H9 (cell line): Measurements from ENCODE around the gene SLBP. TPM values are rescaled to one million over a fixed set of nuclear protein-coding genes. Genes with fewer than 3 reads are reported as not detected.
A peak's percentile ranks its signal among the peaks of the same experiment; 100 is the strongest.

ENCODE experiments used
- DNase-seq: peaks from one replicate; pipeline ENCODE4 v3.0.0-alpha.2; 2017
- H2AFZ ChIP-seq: one replicate; pipeline ENCODE4 v1.6.1; 2013; ENCODE audit warnings: mild to moderate bottlenecking, low read length, control low read depth, moderate library complexity
- H2AK5ac ChIP-seq: 2 replicates; pipeline ENCODE4 v1.6.1; 2013; ENCODE audit warnings: low read length, control low read depth, mixed read lengths; ENCODE audit not compliant: insufficient read length
- H2BK120ac ChIP-seq: one replicate; pipeline ENCODE4 v1.6.1; 2013; ENCODE audit warnings: low read depth, mild to moderate bottlenecking, low read length, control low read depth, inconsistent platforms; ENCODE audit not compliant: poor library complexity, severe bottlenecking
- H2BK12ac ChIP-seq: 2 replicates; pipeline ENCODE4 v1.6.1; 2013; ENCODE audit warnings: low read length, control low read depth, mixed read lengths, low read depth; ENCODE audit not compliant: insufficient read length
- H2BK15ac ChIP-seq: 2 replicates; pipeline ENCODE4 v1.6.1; 2013; ENCODE audit warnings: low read depth, low read length, control low read depth
- H2BK20ac ChIP-seq: one replicate; pipeline ENCODE4 v1.6.1; 2013; ENCODE audit warnings: low read depth, mild to moderate bottlenecking, low read length, control low read depth, inconsistent platforms; ENCODE audit not compliant: poor library complexity, severe bottlenecking
- H2BK5ac ChIP-seq: 2 replicates; pipeline ENCODE4 v1.6.1; 2013; ENCODE audit warnings: low read length, control low read depth, mixed read lengths; ENCODE audit not compliant: insufficient read length
- H3K14ac ChIP-seq: 2 replicates; pipeline ENCODE4 v1.6.1; 2013; ENCODE audit warnings: low read length, control low read depth; ENCODE audit not compliant: insufficient read depth
- H3K18ac ChIP-seq: 2 replicates; pipeline ENCODE4 v1.6.1; 2013; ENCODE audit warnings: low read depth, mild to moderate bottlenecking, mixed read lengths, low read length, control low read depth; ENCODE audit not compliant: insufficient read length
- H3K23ac ChIP-seq: 2 replicates; pipeline ENCODE4 v1.6.1; 2013; ENCODE audit warnings: low read length, control low read depth, mixed read lengths, low read depth; ENCODE audit not compliant: insufficient read length
- H3K23me2 ChIP-seq: 2 replicates; pipeline ENCODE4 v1.6.1; 2013; ENCODE audit warnings: low read depth, mild to moderate bottlenecking, mixed read lengths, low read length, control low read depth; ENCODE audit not compliant: insufficient read length, poor library complexity, severe bottlenecking
- H3K27ac ChIP-seq: 2 replicates; pipeline ENCODE4 v1.5.1; 2013; ENCODE audit warnings: low read length, control low read depth, mixed read lengths, low read depth; ENCODE audit not compliant: insufficient read length
- H3K27me3 ChIP-seq: 2 replicates; pipeline ENCODE4 v1.6.1; 2013; ENCODE audit warnings: low read length, control low read depth, inconsistent platforms; ENCODE audit not compliant: insufficient read depth
- H3K4ac ChIP-seq: 2 replicates; pipeline ENCODE4 v1.6.1; 2013; ENCODE audit warnings: low read depth, mild to moderate bottlenecking, control low read depth, inconsistent platforms, low read length, moderate library complexity
- H3K4me1 ChIP-seq: 2 replicates; pipeline ENCODE4 v1.6.1; 2013; ENCODE audit warnings: low read length, control low read depth, inconsistent platforms; ENCODE audit not compliant: insufficient read depth
- H3K4me2 ChIP-seq: 2 replicates; pipeline ENCODE4 v1.6.1; 2013; ENCODE audit warnings: low read length, control low read depth, mixed read lengths; ENCODE audit not compliant: insufficient read length, insufficient read depth
- H3K56ac ChIP-seq: 2 replicates; pipeline ENCODE4 v1.6.1; 2013; ENCODE audit warnings: low read depth, mild to moderate bottlenecking, mixed read lengths, low read length, control low read depth; ENCODE audit not compliant: insufficient read length
- H3K79me1 ChIP-seq: 2 replicates; pipeline ENCODE4 v1.6.1; 2013; ENCODE audit warnings: low read depth, mild to moderate bottlenecking, moderate library complexity, low read length, control low read depth, inconsistent platforms; ENCODE audit not compliant: insufficient read depth, poor library complexity, severe bottlenecking
- H3K79me2 ChIP-seq: 2 replicates; pipeline ENCODE4 v1.6.1; 2013; ENCODE audit warnings: low read length, control low read depth, inconsistent platforms; ENCODE audit not compliant: insufficient read depth
- H3K9ac ChIP-seq: 2 replicates; pipeline ENCODE4 v1.6.1; 2013; ENCODE audit warnings: low read length, control low read depth, mixed read lengths; ENCODE audit not compliant: insufficient read length; ENCODE audit errors: extremely low read depth
- H3K9me3 ChIP-seq: one replicate; pipeline ENCODE4 v1.6.1; 2013; ENCODE audit warnings: low read depth, low read length, inconsistent platforms; ENCODE audit not compliant: control insufficient read depth
- H3T11ph ChIP-seq: one replicate; pipeline ENCODE4 v1.6.1; 2013; ENCODE audit warnings: mild to moderate bottlenecking, low read length, control low read depth, inconsistent platforms
- H4K20me1 ChIP-seq: one replicate; pipeline ENCODE4 v1.6.1; 2013; ENCODE audit not compliant: control insufficient read depth, insufficient read length, insufficient read depth
- H4K5ac ChIP-seq: 2 replicates; pipeline ENCODE4 v1.6.1; 2013; ENCODE audit warnings: low read depth, mild to moderate bottlenecking, mixed read lengths, low read length, control low read depth; ENCODE audit not compliant: insufficient read length
- H4K8ac ChIP-seq: replicated peaks from 2 replicates; pipeline ENCODE4 v1.6.1; 2013; ENCODE audit warnings: low read length, control low read depth, mixed read lengths, low read depth; ENCODE audit not compliant: insufficient read length
- H4K91ac ChIP-seq: 2 replicates; pipeline ENCODE4 v1.6.1; 2013; ENCODE audit warnings: low read depth, mild to moderate bottlenecking, moderate library complexity, mixed read lengths, low read length, control low read depth; ENCODE audit not compliant: insufficient read length
- H3K27ac Mint-ChIP-seq, 3 experiments: 2 replicates in 2 of 3; 3 replicates in 1 of 3; pipeline ENCODE4 v1.8.0; 2020 to 2021; ENCODE audit warnings: mixed read lengths in 3 of 3, mild to moderate bottlenecking in 1 of 3, moderate library complexity in 1 of 3
- H3K27me3 Mint-ChIP-seq: 2 replicates; pipeline ENCODE4 v1.8.0; 2021; ENCODE audit warnings: low read depth, mild to moderate bottlenecking, moderate library complexity, mixed read lengths
- H3K36me3 Mint-ChIP-seq, 3 experiments: 2 replicates in 2 of 3; 3 replicates in 1 of 3; pipeline ENCODE4 v1.8.0; 2020 to 2021; ENCODE audit warnings: low read depth in 3 of 3, mixed read lengths in 3 of 3; ENCODE audit not compliant: insufficient read depth in 1 of 3
- H3K4me1 Mint-ChIP-seq, 2 experiments: 2 replicates each; pipeline ENCODE4 v1.8.0; 2020; ENCODE audit warnings: mixed read lengths in 2 of 2
- H3K4me3 Mint-ChIP-seq, 2 experiments: 2 replicates in 1 of 2; 3 replicates in 1 of 2; pipeline ENCODE4 v1.8.0; 2020 to 2021; ENCODE audit warnings: mild to moderate bottlenecking in 2 of 2, mixed read lengths in 2 of 2, moderate library complexity in 1 of 2
- H3K9me3 Mint-ChIP-seq, 2 experiments: 2 replicates in 1 of 2; 3 replicates in 1 of 2; pipeline ENCODE4 v1.8.0; 2020; ENCODE audit warnings: mild to moderate bottlenecking in 2 of 2, mixed read lengths in 2 of 2, moderate library complexity in 1 of 2
- CTCF ChIP-seq: fragments of 200-600 bp; sonication (generic); conservative IDR thresholded peaks from 3 replicates; pipeline ENCODE4 v1.8.0; 2021; ENCODE audit warnings: antibody characterized with exemption, mild to moderate bottlenecking
- WGBS: extraction: QIAGEN DNeasy Blood & Tissue Kit; methylation state at CpG from one replicate; pipeline ENCODE4 v1.1.7; 2013; ENCODE audit warnings: missing lambda C conversion rate, low lambda C conversion rate, mixed read lengths; ENCODE audit not compliant: insufficient read length; ENCODE audit errors: extremely low coverage; 5-methylcytosine and 5-hydroxymethylcytosine counted together
- total RNA-seq: library from RNA; stranded (reverse); gene quantifications from 2 replicates; pipeline ENCODE4 v1.2.1, GENCODE V29; 2021

The SLBP gene
- total RNA-seq, 1 experiment from 2014 or later = 62.7 TPM

GRCh38 chr4:1684506-1685234, 27.4 kb downstream of the SLBP start:
- peaks cover 0 to 3% (median 2%) of the 10 kb centered on the region in 3 experiments; a peak in 1 of 7 replicates for H3K36me3 Mint-ChIP-seq
- Histone ChIP-seq H2BK5ac (no peak overlapping the region), H3K79me1 (no peaks in the 10 kb centered on the region), H3T11ph (no peak overlapping the region), H2BK120ac (no peak overlapping the region), H3K23me2 (peaks cover 2% of the 10 kb centered on the region), H4K20me1 (no peaks in the 10 kb centered on the region), H3K4me1 (no peaks in the 10 kb centered on the region), H3K14ac (peak overlapping the region; percentile 45; the same call in 1 of the 2 replicates), H2AFZ (no peak overlapping the region), H3K56ac (no peak overlapping the region), H2BK15ac (no peak overlapping the region), H3K27me3 (peaks cover 7% of the 10 kb centered on the region; the same call in 1 of the 2 replicates), H3K4ac (no peak overlapping the region), H4K8ac (no peak overlapping the region), H2BK12ac (no peak overlapping the region), H3K27ac (no peak overlapping the region), H4K5ac (no peak overlapping the region), H4K91ac (no peak overlapping the region), H2AK5ac (no peak overlapping the region), H3K79me2 (no peaks in the 10 kb centered on the region), H3K18ac (no peak overlapping the region), H3K4me2 (peak overlapping the region; percentile 40), H3K23ac (no peak overlapping the region), H2BK20ac (no peak overlapping the region), H3K9ac (no peak overlapping the region), H3K9me3 (no peaks in the 10 kb centered on the region)
- peaks cover 16% of the 10 kb centered on the region in 2 experiments for H3K4me1 Mint-ChIP-seq
- no peak for DNase-seq
- TF ChIP-seq CTCF = no peak
- H3K27me3 Mint-ChIP-seq = peaks cover 29% of the 10 kb centered on the region
- no peak overlapping the region for H3K27ac Mint-ChIP-seq
- H3K4me3 Mint-ChIP-seq = peak overlapping the region; percentile 53 to 73
- H3K9me3 Mint-ChIP-seq = peaks cover 2% of the 10 kb centered on the region in 2 experiments; a peak in 1 of 5 replicates
- WGBS = no CpG with 5 or more reads among the region's 66 CpGs
